ENCODE data around the gene C3orf22.
"Not testable (repeated sequence)": the region's sequence is repeated elsewhere in the genome, so short reads cannot be mapped to it uniquely, and the experiment has no call there.

The C3orf22 gene

GRCh38 chr3:126536126-126536525 lies 22.6 kb downstream of the C3orf22 start:
- no peaks in the 10 kb centered on the region for H3K36me3 ChIP-seq (ENCODE audit: control insufficient read depth, insufficient read depth, low read length)
- no peaks in the 10 kb centered on the region for H3K4me1 ChIP-seq (ENCODE audit: control insufficient read depth, insufficient read depth, low read length, poor library complexity, severe bottlenecking)
- H3K9me3 ChIP-seq (ENCODE audit: control insufficient read depth, low read length) = no peaks in the 10 kb centered on the region
- no peak overlapping the region for H3K27ac ChIP-seq (ENCODE audit: insufficient read depth, low read length, poor library complexity, severe bottlenecking)
- H3K27me3 ChIP-seq (replicated peaks; ENCODE audit: control insufficient read depth, insufficient read depth, low read length, poor library complexity, severe bottlenecking) = no peaks in the 10 kb centered on the region
- no peak overlapping the region for H3K4me3 ChIP-seq (ENCODE audit: insufficient read depth, low read depth, low read length, poor library complexity, severe bottlenecking)
- DNase-seq = no peak

- no peak for DNase-seq
- H3K9me3 ChIP-seq (ENCODE audit: control insufficient read depth, low read length) = no peaks in the 10 kb centered on the region
- H3K4me1 ChIP-seq (ENCODE audit: control insufficient read depth, insufficient read depth, low read length, poor library complexity, severe bottlenecking) = no peaks in the 10 kb centered on the region
- no peaks in the 10 kb centered on the region for H3K36me3 ChIP-seq (ENCODE audit: control insufficient read depth, insufficient read depth, low read length)
- no peak overlapping the region for H3K4me3 ChIP-seq (ENCODE audit: insufficient read depth, low read depth, low read length, poor library complexity, severe bottlenecking)
- H3K27me3 ChIP-seq (replicated peaks; ENCODE audit: control insufficient read depth, insufficient read depth, low read length, poor library complexity, severe bottlenecking) = no peaks in the 10 kb centered on the region
- no peak overlapping the region for H3K27ac ChIP-seq (ENCODE audit: insufficient read depth, low read length, poor library complexity, severe bottlenecking)
These were observed 23.1 kb downstream of the C3orf22 start for GRCh38 chr3:126535636-126536035.

- H3K27me3 ChIP-seq (replicated peaks; ENCODE audit: control insufficient read depth, insufficient read depth, low read length, poor library complexity, severe bottlenecking); DNase-seq; H3K27ac ChIP-seq (ENCODE audit: insufficient read depth, low read length, poor library complexity, severe bottlenecking); H3K4me1 ChIP-seq (ENCODE audit: control insufficient read depth, insufficient read depth, low read length, poor library complexity, severe bottlenecking); H3K9me3 ChIP-seq (ENCODE audit: control insufficient read depth, low read length); H3K36me3 ChIP-seq (ENCODE audit: control insufficient read depth, insufficient read depth, low read length); H3K4me3 ChIP-seq (ENCODE audit: insufficient read depth, low read depth, low read length, poor library complexity, severe bottlenecking): not testable (repeated sequence)
These were observed 24.0 kb downstream of the C3orf22 start for GRCh38 chr3:126534716-126535115.

- no peaks in the 10 kb centered on the region for H3K36me3 ChIP-seq (ENCODE audit: control insufficient read depth, insufficient read depth, low read length)
- no peak for DNase-seq
- H3K4me3 ChIP-seq (ENCODE audit: insufficient read depth, low read depth, low read length, poor library complexity, severe bottlenecking) = no peak overlapping the region
- H3K9me3 ChIP-seq (ENCODE audit: control insufficient read depth, low read length) = no peaks in the 10 kb centered on the region
- H3K27ac ChIP-seq (ENCODE audit: insufficient read depth, low read length, poor library complexity, severe bottlenecking) = no peak overlapping the region
- no peaks in the 10 kb centered on the region for H3K4me1 ChIP-seq (ENCODE audit: control insufficient read depth, insufficient read depth, low read length, poor library complexity, severe bottlenecking)
- no peaks in the 10 kb centered on the region for H3K27me3 ChIP-seq (replicated peaks; ENCODE audit: control insufficient read depth, insufficient read depth, low read length, poor library complexity, severe bottlenecking)
These were observed 25.2 kb downstream of the C3orf22 start for GRCh38 chr3:126533506-126533905.

- DNase-seq = no peak
- no peaks in the 10 kb centered on the region for H3K9me3 ChIP-seq (ENCODE audit: control insufficient read depth, low read length)
- no peaks in the 10 kb centered on the region for H3K4me1 ChIP-seq (ENCODE audit: control insufficient read depth, insufficient read depth, low read length, poor library complexity, severe bottlenecking)
- no peaks in the 10 kb centered on the region for H3K27me3 ChIP-seq (replicated peaks; ENCODE audit: control insufficient read depth, insufficient read depth, low read length, poor library complexity, severe bottlenecking)
- H3K36me3 ChIP-seq (ENCODE audit: control insufficient read depth, insufficient read depth, low read length) = no peaks in the 10 kb centered on the region
- H3K4me3 ChIP-seq (ENCODE audit: insufficient read depth, low read depth, low read length, poor library complexity, severe bottlenecking) = no peak overlapping the region
- no peak overlapping the region for H3K27ac ChIP-seq (ENCODE audit: insufficient read depth, low read length, poor library complexity, severe bottlenecking)
These were observed 27.7 kb downstream of the C3orf22 start for GRCh38 chr3:126531051-126531330.

GRCh38 chr3:126530171-126531050 lies 28.3 kb downstream of the C3orf22 start:
- Histone ChIP-seq H3K27ac (ENCODE audit: insufficient read depth, low read length, poor library complexity, severe bottlenecking) (no peak overlapping the region), H3K4me3 (ENCODE audit: insufficient read depth, low read depth, low read length, poor library complexity, severe bottlenecking) (no peak overlapping the region), H3K4me1 (ENCODE audit: control insufficient read depth, insufficient read depth, low read length, poor library complexity, severe bottlenecking) (no peaks in the 10 kb centered on the region), H3K9me3 (ENCODE audit: control insufficient read depth, low read length) (no peaks in the 10 kb centered on the region), H3K27me3 (replicated peaks; ENCODE audit: control insufficient read depth, insufficient read depth, low read length, poor library complexity, severe bottlenecking) (no peaks in the 10 kb centered on the region), H3K36me3 (ENCODE audit: control insufficient read depth, insufficient read depth, low read length) (no peaks in the 10 kb centered on the region)
- no peak for DNase-seq

- Histone ChIP-seq H3K27me3 (replicated peaks; ENCODE audit: control insufficient read depth, insufficient read depth, low read length, poor library complexity, severe bottlenecking) (no peaks in the 10 kb centered on the region), H3K4me3 (ENCODE audit: insufficient read depth, low read depth, low read length, poor library complexity, severe bottlenecking) (no peak overlapping the region), H3K27ac (ENCODE audit: insufficient read depth, low read length, poor library complexity, severe bottlenecking) (no peak overlapping the region), H3K36me3 (ENCODE audit: control insufficient read depth, insufficient read depth, low read length) (no peaks in the 10 kb centered on the region), H3K9me3 (ENCODE audit: control insufficient read depth, low read length) (no peaks in the 10 kb centered on the region), H3K4me1 (ENCODE audit: control insufficient read depth, insufficient read depth, low read length, poor library complexity, severe bottlenecking) (no peaks in the 10 kb centered on the region)
- DNase-seq = no peak
These were observed 29.1 kb downstream of the C3orf22 start for GRCh38 chr3:126529585-126530170.

- H3K27me3 ChIP-seq (replicated peaks; ENCODE audit: control insufficient read depth, insufficient read depth, low read length, poor library complexity, severe bottlenecking) = no peaks in the 10 kb centered on the region
- DNase-seq = no peak
These were observed 29.8 kb downstream of the C3orf22 start for GRCh38 chr3:126528800-126529541.

GRCh38 chr3:126528419-126528799 lies 30.3 kb downstream of the C3orf22 start:
- H3K36me3 ChIP-seq (ENCODE audit: control insufficient read depth, insufficient read depth, low read length) = no peaks in the 10 kb centered on the region
- H3K4me3 ChIP-seq (ENCODE audit: insufficient read depth, low read depth, low read length, poor library complexity, severe bottlenecking) = no peak overlapping the region
- no peak overlapping the region for H3K27ac ChIP-seq (ENCODE audit: insufficient read depth, low read length, poor library complexity, severe bottlenecking)
- DNase-seq = no peak
- H3K4me1 ChIP-seq (ENCODE audit: control insufficient read depth, insufficient read depth, low read length, poor library complexity, severe bottlenecking) = no peaks in the 10 kb centered on the region
- H3K27me3 ChIP-seq (replicated peaks; ENCODE audit: control insufficient read depth, insufficient read depth, low read length, poor library complexity, severe bottlenecking) = no peaks in the 10 kb centered on the region
- no peaks in the 10 kb centered on the region for H3K9me3 ChIP-seq (ENCODE audit: control insufficient read depth, low read length)

More at GRCh38 chr3:126528800-126529541, 29.8 kb downstream of the C3orf22 start:
- Histone ChIP-seq H3K4me3 (ENCODE audit: insufficient read depth, low read depth, low read length, poor library complexity, severe bottlenecking) (no peak overlapping the region), H3K27ac (ENCODE audit: insufficient read depth, low read length, poor library complexity, severe bottlenecking) (no peak overlapping the region), H3K36me3 (ENCODE audit: control insufficient read depth, insufficient read depth, low read length) (no peaks in the 10 kb centered on the region), H3K4me1 (ENCODE audit: control insufficient read depth, insufficient read depth, low read length, poor library complexity, severe bottlenecking) (no peaks in the 10 kb centered on the region), H3K9me3 (ENCODE audit: control insufficient read depth, low read length) (no peaks in the 10 kb centered on the region)
